GM13977 (cell line): ENCODE results near the gene CEP95.
"Not testable (repeated sequence)": the region's sequence is repeated elsewhere in the genome, so short reads cannot be mapped to it uniquely, and the experiment has no call there.

Experiments used
- DNase-seq: peaks from one replicate; pipeline ENCODE4 v3.0.0; 2012; ENCODE audit warnings: low spot score
- in situ Hi-C: fragments of 300-500 bp; cut with MboI; formaldehyde crosslinking; loops from one replicate; pipeline ENCODE4 v1.12.0; 2022; ENCODE audit warnings: low sequenced_read_pairs, low pct_unique_long_range_greater_than_20kb, mixed read lengths, inconsistent platforms; ENCODE audit not compliant: unreplicated experiment
- TF ChIP-seq, protein P1 (sequence below): IDR thresholded peaks from 2 replicates; pipeline ENCODE4 v1.5.1; 2012; ENCODE audit warnings: mild to moderate bottlenecking, control low read depth; ENCODE audit not compliant: insufficient read depth; ENCODE audit errors: extremely low read depth, missing control alignments

Gene CEP95

GRCh38 chr17:64461788-64462187 is 45.0 kb upstream of the CEP95 start:
- no peak for DNase-seq
- in situ Hi-C loops, result no loop called here
- TF ChIP-seq, protein P1, sequence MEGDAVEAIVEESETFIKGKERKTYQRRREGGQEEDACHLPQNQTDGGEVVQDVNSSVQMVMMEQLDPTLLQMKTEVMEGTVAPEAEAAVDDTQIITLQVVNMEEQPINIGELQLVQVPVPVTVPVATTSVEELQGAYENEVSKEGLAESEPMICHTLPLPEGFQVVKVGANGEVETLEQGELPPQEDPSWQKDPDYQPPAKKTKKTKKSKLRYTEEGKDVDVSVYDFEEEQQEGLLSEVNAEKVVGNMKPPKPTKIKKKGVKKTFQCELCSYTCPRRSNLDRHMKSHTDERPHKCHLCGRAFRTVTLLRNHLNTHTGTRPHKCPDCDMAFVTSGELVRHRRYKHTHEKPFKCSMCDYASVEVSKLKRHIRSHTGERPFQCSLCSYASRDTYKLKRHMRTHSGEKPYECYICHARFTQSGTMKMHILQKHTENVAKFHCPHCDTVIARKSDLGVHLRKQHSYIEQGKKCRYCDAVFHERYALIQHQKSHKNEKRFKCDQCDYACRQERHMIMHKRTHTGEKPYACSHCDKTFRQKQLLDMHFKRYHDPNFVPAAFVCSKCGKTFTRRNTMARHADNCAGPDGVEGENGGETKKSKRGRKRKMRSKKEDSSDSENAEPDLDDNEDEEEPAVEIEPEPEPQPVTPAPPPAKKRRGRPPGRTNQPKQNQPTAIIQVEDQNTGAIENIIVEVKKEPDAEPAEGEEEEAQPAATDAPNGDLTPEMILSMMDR, result no peak

- in situ Hi-C loops, result no loop called here
- TF ChIP-seq, protein P1, result no peak
- DNase-seq, result no peak
Observed at GRCh38 chr17:64466019-64466735, 40.6 kb upstream of the CEP95 start.

DNA sequence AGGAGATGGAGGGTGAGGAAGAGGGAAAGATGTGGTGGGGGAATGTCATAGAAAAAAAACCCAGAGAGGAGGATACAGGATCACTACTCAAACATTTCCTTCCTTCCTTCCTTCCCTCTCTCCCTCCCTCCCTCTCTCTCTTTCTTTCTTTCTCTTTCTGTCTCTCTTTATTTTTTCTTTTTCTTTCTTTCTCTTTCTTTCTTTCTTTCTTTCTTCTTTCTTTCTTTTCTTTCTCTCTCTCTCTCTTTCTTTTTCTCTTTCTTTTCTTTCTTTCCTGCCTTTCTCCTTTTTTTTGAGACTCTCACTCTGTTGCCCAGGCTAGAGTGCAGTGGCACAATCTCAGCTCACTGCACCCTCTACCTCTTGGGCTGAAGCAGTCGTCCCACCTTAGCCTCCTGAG is 39.9 kb upstream of the CEP95 start:
- DNase-seq, in situ Hi-C loops: not testable (repeated sequence)

DNA sequence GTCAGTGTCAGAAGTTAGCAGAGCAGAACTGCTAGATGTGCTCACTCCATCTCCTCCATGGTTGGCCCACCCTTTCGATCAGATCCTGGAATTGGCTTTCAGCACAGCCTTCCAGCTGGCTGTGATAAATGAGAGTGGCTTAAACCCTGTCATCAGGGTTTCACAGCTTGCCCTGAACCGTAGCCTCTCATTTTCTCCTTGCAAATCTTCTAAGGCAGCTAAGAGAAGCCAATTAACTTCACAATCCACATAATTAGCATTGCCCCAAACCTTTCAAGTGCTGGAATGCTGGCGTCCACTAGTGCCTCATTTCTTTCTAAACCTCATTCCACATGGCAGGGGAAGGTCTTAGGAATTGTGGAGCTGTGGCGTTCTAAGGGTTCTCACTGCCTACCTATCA is 36.2 kb upstream of the CEP95 start:
- TF ChIP-seq, protein P1, result no peak
- DNase-seq, result no peak

DNA sequence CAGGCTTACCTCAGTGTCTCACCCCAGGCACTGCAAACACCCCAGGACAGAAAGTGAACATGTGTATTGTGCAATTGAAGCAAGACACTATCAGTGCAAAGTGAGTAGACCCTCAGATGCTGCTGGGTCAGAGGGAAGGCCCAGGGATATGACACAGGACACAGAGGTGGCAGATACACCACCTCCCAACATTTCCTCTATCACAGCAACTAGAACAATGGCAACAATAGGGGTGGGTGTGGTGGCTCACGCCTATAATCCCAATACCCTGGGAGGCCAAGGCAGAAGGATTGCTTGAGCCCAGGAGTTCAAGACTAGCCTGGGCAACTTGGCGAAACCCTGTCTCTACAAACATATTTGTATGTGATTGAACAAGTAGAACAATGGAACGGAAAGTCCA is 35.3 kb upstream of the CEP95 start:
- in situ Hi-C loops, result no loop called here
- TF ChIP-seq, protein P1, result no peak
- no peak for DNase-seq

More for the DNA sequence above, 36.2 kb upstream of the CEP95 start:
- in situ Hi-C loops, result no loop called here

- in situ Hi-C loops, result no loop called here
- DNase-seq, result no peak
- TF ChIP-seq, protein P1, result no peak
Observed at GRCh38 chr17:64472564-64472963, 34.2 kb upstream of the CEP95 start.

GRCh38 chr17:64477849-64478248 is 28.9 kb upstream of the CEP95 start:
- TF ChIP-seq, protein P1, result no peak
- no peak for DNase-seq
- in situ Hi-C loops, result no loop called here
